ENCODE results near the gene KCNN1. TPM values are rescaled to one million over a fixed set of nuclear protein-coding genes. Genes with fewer than 3 reads are reported as not detected.

The KCNN1 gene
- total and polyA plus RNA-seq, 9 of the 15 experiments (the other 6 are each of a cell fraction or from before 2014, with no cell fraction given) = 0.01 to 6.2 (median 0.72) TPM

DNA sequence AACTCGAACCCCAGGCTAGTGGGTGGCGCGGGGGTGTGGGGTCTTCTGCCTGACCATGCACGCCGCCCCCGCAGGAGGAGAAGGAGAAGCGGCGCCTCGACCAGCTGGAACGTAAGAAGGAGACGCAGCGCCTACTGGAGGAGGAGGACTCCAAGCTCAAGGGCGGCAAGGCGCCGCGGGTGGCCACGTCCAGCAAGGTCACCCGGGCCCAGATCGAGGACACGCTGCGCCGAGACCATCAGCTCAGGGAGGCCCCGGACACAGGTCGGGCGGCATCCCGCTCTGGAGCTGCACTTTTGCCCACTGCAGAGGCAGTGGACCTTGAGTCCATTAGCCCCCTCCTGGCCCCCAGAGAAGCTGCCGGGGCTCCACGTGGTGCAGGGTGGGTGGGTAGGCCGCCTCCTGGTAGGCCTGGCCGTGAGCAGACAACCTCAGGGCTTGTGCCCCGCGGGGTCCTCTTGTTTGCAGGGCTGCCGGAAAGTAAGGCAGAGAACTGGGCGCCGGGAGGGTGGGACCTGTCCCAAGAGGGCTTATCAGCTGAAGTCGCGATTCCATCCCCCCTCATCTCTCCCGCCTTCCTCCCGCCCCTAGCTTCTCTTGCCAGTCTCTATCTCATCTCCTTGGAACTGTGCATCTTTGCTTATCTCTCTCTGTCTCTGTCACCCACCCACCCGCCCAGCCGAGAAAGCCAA is 24.2 kb upstream of the KCNN1 start (continued):
- peak; percentile 26; the same call in 1 of the 2 replicates for TF ChIP-seq SMARCA4 (IDR thresholded peaks at IDR 0.05)
- TF ChIP-seq BCOR (IDR thresholded peaks at IDR 0.05) = 0 out of 2 replicates have a peak, but pooled peaks have one; percentile 14
- TF ChIP-seq HDAC1 (IDR thresholded peaks at IDR 0.05) = peak in 1 of 2 experiments; percentile 51; a peak in 1 of 4 replicates
- no peak for TF ChIP-seq HDAC6 (IDR thresholded peaks at IDR 0.05; ENCODE audit: low read depth, low read length)
- peak; percentile 59; the same call in 1 of the 2 replicates for TF ChIP-seq ZBTB17 (CRISPR knock-in tag; IDR thresholded peaks at IDR 0.05)
- TF ChIP-seq RBFOX2 (IDR thresholded peaks at IDR 0.05; ENCODE audit: low read depth, low read length) = peak; percentile 76
- TF ChIP-seq, protein P1, sequence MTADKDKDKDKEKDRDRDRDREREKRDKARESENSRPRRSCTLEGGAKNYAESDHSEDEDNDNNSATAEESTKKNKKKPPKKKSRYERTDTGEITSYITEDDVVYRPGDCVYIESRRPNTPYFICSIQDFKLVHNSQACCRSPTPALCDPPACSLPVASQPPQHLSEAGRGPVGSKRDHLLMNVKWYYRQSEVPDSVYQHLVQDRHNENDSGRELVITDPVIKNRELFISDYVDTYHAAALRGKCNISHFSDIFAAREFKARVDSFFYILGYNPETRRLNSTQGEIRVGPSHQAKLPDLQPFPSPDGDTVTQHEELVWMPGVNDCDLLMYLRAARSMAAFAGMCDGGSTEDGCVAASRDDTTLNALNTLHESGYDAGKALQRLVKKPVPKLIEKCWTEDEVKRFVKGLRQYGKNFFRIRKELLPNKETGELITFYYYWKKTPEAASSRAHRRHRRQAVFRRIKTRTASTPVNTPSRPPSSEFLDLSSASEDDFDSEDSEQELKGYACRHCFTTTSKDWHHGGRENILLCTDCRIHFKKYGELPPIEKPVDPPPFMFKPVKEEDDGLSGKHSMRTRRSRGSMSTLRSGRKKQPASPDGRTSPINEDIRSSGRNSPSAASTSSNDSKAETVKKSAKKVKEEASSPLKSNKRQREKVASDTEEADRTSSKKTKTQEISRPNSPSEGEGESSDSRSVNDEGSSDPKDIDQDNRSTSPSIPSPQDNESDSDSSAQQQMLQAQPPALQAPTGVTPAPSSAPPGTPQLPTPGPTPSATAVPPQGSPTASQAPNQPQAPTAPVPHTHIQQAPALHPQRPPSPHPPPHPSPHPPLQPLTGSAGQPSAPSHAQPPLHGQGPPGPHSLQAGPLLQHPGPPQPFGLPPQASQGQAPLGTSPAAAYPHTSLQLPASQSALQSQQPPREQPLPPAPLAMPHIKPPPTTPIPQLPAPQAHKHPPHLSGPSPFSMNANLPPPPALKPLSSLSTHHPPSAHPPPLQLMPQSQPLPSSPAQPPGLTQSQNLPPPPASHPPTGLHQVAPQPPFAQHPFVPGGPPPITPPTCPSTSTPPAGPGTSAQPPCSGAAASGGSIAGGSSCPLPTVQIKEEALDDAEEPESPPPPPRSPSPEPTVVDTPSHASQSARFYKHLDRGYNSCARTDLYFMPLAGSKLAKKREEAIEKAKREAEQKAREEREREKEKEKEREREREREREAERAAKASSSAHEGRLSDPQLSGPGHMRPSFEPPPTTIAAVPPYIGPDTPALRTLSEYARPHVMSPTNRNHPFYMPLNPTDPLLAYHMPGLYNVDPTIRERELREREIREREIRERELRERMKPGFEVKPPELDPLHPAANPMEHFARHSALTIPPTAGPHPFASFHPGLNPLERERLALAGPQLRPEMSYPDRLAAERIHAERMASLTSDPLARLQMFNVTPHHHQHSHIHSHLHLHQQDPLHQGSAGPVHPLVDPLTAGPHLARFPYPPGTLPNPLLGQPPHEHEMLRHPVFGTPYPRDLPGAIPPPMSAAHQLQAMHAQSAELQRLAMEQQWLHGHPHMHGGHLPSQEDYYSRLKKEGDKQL (CRISPR knock-in tag; IDR thresholded peaks at IDR 0.05; ENCODE audit: borderline replicate concordance) = no peak
- 0 out of 2 replicates have a peak, but pooled peaks have one; percentile 14 for TF ChIP-seq NR2C1 (IDR thresholded peaks at IDR 0.05)
- TF ChIP-seq NR2C1 (tag; IDR thresholded peaks at IDR 0.05) = no peak
- no peak for TF ChIP-seq FOXK1 (CRISPR knock-in tag; IDR thresholded peaks at IDR 0.05; ENCODE audit: borderline replicate concordance)

All from K562 (cell line).